NCI-H446 (cell line): ENCODE results near the gene IPCEF1.

Experiments used
- DNase-seq, 2 experiments: peaks; one replicate each; lab custom pipeline; 2025; lab: John Stamatoyannopoulos, UW

Gene IPCEF1

GRCh38 chr6:154356690-154357089 is at the start of gene IPCEF1:
Gene IPCEF1, minus strand, starts transcription at chr6:154356803. Its CDS starts 90,856 bp downstream, at chr6:154265947.
- DNase-seq, result no peak

DNA sequence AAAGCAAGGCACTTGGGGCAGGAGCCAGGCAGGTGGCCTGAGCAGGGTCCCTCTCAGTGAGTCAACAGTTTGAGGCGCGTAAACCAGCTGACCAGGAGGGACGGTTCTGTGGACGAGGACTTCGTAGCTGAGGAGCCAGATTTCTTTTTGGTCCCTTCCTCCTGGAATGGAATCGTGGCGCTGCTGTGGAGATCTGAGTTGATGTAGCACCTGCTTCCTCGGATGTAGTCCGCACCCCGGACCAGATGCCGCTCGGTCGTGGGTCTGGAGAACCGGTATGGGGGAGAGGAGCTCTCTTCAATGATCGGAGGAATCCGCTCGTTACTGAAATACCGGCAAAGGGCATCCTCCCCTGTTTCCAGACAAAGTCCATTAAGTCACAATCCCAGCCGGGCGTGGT is 49.7 kb upstream of the IPCEF1 start:
- DNase-seq, result no peak

GRCh38 chr6:154404791-154405400 is 48.3 kb upstream of the IPCEF1 start:
- DNase-seq, result no peak

- DNase-seq, result peak in 1 of 2 experiments; percentile 2
These were observed 47.2 kb upstream of the IPCEF1 start for GRCh38 chr6:154403788-154404187.

DNA sequence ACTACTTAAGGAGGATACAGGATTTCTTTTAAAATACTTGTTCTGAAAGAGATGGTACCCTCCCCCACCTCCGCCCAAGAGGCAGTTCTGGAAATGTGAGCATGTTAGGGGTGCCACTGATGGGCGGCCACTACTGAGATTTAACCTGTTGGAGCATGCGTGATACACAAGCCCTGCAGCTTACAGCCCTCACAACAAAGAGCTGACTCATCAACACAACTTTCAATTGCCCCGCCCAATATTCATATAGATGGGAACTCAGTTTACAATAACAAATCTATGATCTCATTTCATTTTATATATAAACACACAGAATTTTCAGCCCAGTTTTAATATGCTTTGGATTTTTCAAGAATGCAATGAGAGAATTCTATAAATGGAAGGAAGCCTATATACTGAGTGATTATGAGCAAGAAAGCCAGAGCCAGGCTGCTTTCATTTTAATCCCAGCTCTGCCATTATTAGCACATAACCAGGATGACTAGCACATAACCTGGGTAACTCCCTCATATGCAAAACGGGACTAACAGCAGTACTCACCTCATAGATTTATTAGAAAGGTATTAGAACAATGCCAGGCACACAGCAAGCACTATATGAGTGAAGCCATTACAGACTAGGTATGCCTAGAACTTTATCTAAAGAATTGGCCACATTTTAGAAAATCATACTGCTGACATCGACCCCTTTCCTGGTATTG is 45.6 kb upstream of the IPCEF1 start:
- DNase-seq, result no peak

DNA sequence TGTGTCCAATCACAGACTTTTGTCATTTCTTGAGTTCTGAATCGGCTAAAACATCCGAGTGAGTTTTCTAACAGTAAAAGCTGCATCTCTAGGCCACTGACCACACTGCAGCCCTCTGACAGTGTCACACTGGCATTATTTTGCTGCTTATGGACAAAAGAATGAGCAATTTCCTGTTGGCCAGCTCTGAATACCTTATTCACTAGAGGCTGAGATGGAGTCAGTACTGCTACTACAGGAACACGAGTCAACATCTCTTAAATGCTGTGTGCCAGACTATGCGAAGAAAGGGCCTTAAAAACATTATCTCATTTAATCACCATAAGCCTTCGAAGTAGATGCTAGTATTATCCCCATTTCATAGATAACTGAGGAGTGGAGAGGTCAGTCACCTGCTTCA is 42.5 kb upstream of the IPCEF1 start:
- no peak for DNase-seq

DNA sequence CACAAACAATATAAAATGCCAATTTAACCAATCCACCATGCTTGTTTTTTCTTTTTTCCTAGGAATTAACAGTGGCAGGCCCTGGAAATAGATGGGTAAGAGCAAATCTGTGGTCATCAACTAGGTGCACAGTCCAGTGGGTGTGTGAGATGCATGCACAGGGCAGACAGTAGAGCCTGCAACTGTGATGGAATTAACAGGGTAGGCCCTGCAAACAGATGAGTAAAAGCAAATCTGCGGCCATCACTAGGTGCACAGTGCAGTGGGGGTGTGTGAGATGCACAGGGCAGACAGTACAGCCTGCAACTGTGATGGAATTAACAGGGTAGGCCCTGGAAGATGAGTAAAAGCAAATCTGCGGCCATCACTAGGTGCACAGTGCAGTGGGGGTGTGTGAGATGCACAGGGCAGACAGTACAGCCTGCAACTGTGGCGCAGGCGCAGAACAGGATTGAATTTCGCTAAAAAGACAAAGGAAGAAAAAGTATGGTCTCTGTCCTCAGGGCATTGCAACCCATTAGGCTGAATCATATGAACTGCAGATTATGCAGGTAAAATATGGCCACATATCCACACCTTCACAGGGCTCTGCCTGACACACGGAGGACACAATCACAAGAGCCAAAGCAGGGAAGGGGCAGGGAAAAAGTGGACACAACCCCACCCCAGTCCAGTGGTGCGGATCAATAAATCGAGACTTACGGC is 41.0 kb upstream of the IPCEF1 start:
- DNase-seq, result no peak

- no peak for DNase-seq
These were observed 39.3 kb upstream of the IPCEF1 start for GRCh38 chr6:154395878-154396277.

DNA sequence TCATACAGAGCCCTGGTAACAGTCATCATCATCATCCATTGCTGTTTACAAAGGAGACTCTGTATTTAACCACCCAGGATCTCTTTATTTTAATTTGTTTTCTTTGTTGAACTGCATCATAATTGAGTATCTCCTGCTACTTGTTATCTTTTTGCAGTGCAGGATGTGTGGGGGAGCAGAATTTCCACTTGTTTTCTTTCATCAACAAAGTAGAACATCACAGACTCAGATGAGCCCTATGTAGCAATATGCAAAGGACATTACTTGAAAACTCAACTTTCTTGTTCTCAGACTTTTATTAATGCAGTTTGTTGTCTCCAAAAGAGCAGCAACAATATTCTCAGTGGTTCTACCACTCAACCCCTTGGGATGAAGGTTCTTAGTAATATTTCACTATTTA is 38.7 kb upstream of the IPCEF1 start:
- no peak for DNase-seq

DNA sequence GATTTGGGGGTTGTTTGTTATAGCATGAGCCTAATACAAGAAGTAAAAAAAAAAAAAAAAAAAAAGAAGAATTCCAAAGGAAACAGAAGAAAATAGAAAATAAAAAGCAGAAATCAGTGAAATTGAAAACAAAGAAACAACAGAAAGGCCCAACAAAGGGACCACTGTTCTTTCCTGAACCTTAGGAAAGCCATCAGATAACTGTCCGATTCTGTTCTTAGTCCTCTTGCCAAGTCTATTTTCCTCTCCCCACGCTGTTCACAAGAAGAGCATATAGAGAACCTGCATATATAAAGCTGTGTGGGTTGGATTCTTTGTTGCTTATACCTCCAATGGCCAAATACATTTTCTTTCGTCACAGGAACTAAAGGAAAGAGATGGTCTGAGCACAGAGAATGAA is 38.0 kb upstream of the IPCEF1 start:
- DNase-seq, result no peak

DNA sequence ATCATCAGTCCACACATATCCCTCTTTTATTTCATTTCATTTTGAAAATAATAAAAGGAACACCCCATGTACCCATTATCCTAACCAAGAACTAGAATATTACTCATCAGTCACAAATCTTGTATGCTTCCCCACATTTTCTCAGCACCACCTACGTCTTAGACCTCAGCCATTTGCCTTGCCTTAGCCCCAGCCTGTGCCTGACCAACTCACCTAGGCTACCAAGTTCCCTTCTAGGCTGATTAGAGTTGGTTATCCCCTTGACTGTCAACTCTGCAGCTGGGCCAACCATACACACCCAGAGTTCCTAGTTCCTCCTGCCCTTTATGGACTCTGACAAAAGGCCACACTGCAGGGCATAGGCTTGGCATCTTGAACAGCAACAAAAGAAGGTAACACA is 33.4 kb upstream of the IPCEF1 start:
- no peak for DNase-seq

DNA sequence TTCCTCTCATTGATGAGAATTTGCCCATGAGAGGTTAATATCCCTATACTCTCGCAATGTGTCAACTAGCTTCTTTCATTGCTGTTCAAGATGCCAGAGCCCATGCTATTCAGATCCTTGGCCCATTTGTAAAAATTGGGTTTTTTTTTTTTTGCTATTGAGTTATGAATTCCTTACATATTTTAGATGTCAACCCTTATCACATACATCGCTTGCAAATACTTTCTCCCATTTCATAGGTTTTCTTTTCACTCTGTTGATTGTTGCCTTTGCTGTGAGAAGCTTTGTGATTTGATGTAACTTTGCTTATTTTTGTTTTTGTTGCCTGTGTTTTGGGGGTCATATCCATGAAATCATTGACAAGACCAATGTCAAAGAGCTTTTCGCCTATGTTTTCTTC is 32.2 kb upstream of the IPCEF1 start:
- DNase-seq, result no peak

DNA sequence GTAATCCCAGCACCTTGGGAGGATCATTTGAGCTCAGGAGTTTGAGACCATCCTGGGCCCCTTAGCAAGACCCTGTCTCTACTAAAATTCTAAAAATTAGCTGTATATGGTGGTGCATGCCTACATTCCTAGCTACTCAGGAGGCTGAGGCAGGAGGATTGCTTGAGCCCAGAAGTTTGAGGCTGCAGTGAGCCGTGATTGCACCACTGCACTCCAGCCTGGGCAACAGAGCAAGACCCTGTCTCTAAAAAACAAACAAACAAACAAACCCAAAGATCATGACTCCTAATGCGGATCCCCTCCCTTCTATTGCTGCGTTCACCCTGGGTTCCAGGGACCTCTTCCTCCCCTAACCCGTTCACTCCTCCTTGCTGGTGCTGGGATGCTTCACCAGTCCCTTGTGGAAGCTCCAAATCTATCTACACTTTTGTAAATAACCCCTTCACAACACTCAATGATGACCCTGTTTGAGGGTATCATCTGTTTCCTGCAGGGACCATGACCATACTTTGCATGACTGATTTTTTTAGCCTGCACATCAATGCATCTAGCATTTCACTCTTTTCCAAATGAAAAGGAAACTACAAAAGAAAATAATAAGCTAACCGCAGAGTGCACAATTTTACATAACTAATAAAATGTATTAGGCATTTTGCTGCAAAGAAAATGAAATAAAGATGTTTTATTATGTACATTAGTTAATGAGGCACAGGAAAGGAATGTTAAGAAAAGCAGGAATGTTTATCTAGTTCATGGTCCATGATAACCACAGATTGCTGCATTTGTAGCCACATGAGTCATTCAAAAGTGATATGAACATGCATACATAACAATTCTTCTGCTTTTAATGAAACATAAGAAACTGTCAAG is 30.5 kb upstream of the IPCEF1 start:
- DNase-seq, result no peak

GRCh38 chr6:154384191-154384590 is 27.6 kb upstream of the IPCEF1 start:
- no peak for DNase-seq

GRCh38 chr6:154383273-154383672 is 26.7 kb upstream of the IPCEF1 start:
- DNase-seq, result no peak

DNA sequence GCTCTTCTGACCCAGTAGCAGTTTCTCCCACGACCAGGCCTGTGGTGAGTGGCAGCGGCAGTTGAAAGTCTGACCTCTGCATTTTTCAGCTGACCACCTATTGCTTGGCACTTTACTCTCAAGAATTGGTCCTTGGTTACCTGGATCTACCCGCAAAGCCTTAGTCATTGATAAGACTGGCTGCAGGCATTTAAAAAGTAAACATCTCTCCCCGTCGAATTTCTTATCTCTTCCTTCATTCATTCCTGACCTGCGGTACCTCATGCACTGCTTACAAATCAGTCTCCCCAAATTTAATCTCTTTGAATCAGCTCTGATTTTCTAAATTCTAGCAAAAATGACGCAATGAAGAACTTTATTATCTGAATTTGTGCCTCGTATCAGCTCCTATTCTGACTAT is 26.1 kb upstream of the IPCEF1 start:
- no peak for DNase-seq

DNA sequence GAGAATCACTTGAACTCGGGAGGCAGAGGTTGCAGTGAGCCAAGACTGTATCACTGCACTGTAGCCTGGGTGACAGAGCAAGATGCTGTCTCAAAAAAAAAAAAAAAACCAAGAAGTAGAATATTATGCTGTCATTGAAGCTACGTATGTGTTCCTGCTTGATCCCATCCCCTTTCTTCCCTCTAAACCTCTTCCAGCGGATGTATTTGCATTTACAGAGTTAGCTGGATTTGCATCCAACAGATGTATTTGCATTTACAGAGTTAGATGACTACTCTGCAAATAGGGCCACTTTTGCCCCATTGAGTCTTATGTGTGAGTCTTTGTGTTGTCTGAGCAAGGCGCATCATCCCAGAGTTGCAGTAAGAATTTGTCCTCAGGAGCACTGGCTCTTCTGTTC is 24.9 kb upstream of the IPCEF1 start:
- no peak for DNase-seq

DNA sequence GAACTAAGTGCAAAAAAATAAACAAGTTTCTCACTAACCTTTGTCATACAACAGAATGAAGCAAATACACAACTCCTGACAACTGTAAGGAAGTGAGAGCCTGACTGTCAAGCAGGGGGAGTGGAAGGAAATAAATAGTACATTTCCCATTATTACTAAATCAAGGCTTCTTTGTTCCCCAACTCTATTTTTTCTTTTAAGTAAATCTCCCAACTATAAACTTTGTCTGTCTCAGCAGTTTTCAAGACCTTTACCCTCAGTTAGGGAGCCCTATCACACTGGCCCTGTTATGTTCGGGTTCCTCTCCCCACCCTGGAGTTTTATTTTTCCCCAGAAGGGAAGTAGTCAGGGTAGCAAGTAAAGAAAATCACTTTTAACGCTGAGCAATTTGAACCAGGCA is 24.1 kb upstream of the IPCEF1 start:
- no peak for DNase-seq

- DNase-seq, result no peak
These were observed 23.0 kb upstream of the IPCEF1 start for GRCh38 chr6:154379585-154379984.

DNA sequence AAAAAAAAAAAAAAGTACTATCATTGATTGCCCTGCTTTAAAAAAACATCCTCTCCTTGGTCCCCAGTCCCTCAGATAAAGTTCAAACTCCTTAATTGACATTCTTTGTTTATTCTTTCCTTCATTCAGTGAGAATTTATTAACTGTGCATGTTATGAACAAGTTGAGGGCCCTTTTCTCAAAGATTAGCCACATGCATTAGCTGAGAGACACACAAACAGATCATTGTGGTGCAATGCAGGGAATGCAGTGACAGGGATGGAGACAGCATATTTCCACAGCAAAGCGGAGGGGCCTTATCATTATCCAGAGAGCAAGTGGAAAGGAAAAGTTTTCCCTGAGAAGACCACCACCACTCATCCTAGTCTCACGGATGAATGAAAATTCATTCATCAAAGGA is 21.9 kb upstream of the IPCEF1 start:
- no peak for DNase-seq

DNA sequence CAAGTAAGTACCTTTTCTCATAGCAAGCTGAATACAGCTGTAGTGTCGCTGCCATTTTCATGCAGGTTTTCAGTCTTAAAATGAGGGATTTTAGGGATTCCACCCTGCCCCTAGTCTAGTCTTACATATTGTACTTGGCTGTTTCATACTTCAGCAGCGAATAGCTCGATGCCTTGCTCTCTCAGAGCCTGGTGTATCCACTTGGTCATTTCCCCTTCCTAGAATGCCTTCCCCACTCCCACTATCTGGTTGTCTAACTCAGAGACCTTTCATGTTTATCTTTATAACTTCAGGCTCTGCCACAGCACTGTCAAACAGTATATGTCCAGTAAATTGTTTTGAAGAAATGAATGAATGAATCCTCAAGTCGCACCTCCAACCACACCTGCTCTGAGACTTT is 21.1 kb upstream of the IPCEF1 start:
- no peak for DNase-seq

DNA sequence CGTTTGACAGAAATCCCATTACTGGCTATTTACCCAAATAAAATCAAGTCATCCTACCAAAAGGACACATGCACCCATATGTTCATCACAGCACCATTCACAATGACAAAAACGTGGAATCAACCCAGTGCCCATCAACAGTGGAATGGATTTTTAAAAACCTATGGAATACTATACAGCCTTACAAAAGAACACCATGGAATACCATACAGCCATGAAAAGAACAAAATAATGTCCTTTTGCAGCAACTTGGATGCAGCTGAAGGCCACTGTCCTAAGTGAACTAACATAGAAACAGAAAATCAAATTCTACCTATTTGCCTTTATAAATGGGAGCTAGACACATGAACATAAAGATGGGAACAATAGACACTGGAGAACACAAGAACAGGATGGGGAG is 17.4 kb upstream of the IPCEF1 start:
- DNase-seq, result no peak
